ENCODE measurements around the gene SUGCT.

The SUGCT gene

GRCh38 chr7:40746841-40747556 is 612.2 kb downstream of the SUGCT start:
- no peak for DNase-seq

GRCh38 chr7:40747856-40748255 is 613.1 kb downstream of the SUGCT start:
- DNase-seq = no peak

- no peak for DNase-seq
Measured at GRCh38 chr7:40749877-40750276, 615.1 kb downstream of the SUGCT start.

- no peak for DNase-seq
Measured at GRCh38 chr7:40753455-40753854, 618.6 kb downstream of the SUGCT start.

GRCh38 chr7:40755438-40755837 is 620.6 kb downstream of the SUGCT start:
- no peak for DNase-seq

GRCh38 chr7:40757109-40757508 is 622.3 kb downstream of the SUGCT start:
- DNase-seq = no peak

GRCh38 chr7:40758590-40758989 is 623.8 kb downstream of the SUGCT start:
- DNase-seq = peak; percentile 2 to 3

- no peak for DNase-seq
Measured at GRCh38 chr7:40760293-40760964, 625.6 kb downstream of the SUGCT start.

GRCh38 chr7:40760987-40761386 is 626.2 kb downstream of the SUGCT start:
- no peak for DNase-seq

- no peak for DNase-seq
Measured at GRCh38 chr7:40761762-40762560, 627.2 kb downstream of the SUGCT start.

GRCh38 chr7:40763319-40764287 is 628.8 kb downstream of the SUGCT start:
- DNase-seq = no peak

- DNase-seq = no peak
Measured at GRCh38 chr7:40765639-40766038, 630.8 kb downstream of the SUGCT start.

- DNase-seq = no peak
Measured at GRCh38 chr7:40772096-40772495, 637.3 kb downstream of the SUGCT start.

- DNase-seq = no peak
Measured at GRCh38 chr7:40773656-40774055, 638.9 kb downstream of the SUGCT start.

- DNase-seq = no peak
Measured at GRCh38 chr7:40775877-40776276, 641.1 kb downstream of the SUGCT start.

- no peak for DNase-seq
Measured at GRCh38 chr7:40777730-40778312, 643.0 kb downstream of the SUGCT start.

GRCh38 chr7:40780460-40780859 is 645.7 kb downstream of the SUGCT start:
- DNase-seq = no peak

- DNase-seq = no peak
Measured at GRCh38 chr7:40782836-40783235, 648.0 kb downstream of the SUGCT start.

- no peak for DNase-seq
Measured at GRCh38 chr7:40784176-40784575, 649.4 kb downstream of the SUGCT start.

- DNase-seq = no peak
Measured at GRCh38 chr7:40786909-40787308, 652.1 kb downstream of the SUGCT start.

GRCh38 chr7:40793132-40793531 is 658.3 kb downstream of the SUGCT start:
- no peak for DNase-seq

GRCh38 chr7:40795607-40796006 is 660.8 kb downstream of the SUGCT start:
- DNase-seq = no peak

Measured in inflammatory macrophage (primary cell).